Testis (tissue), 3 donors: ENCODE data around the gene MAGI2. TPM values are rescaled to one million over a fixed set of nuclear protein-coding genes. Genes with fewer than 3 reads are reported as not detected.

Experiments
- DNase-seq: peaks from one replicate; pipeline ENCODE4 v3.0.0-alpha.2; 2019
- H3K27ac ChIP-seq, 2 donors: fragments of 200-600 bp; sonication (generic); one replicate each; pipeline ENCODE4 v1.5.1; 2019
- H3K27me3 ChIP-seq: fragments of 200-600 bp; sonication (generic); one replicate; pipeline ENCODE4 v1.5.1; 2019
- H3K36me3 ChIP-seq: fragments of 200-600 bp; sonication (generic); one replicate; pipeline ENCODE4 v1.5.1; 2017; ENCODE audit warnings: low read depth; ENCODE audit errors: missing control alignments
- H3K4me1 ChIP-seq: fragments of 200-600 bp; sonication (generic); one replicate; pipeline ENCODE4 v1.5.1; 2019
- H3K4me3 ChIP-seq, 2 donors: fragments of 200-600 bp; sonication (generic); one replicate each; pipeline ENCODE4 v1.5.1; 2017 to 2019
- H3K9me3 ChIP-seq: fragments of 200-600 bp; sonication (generic); one replicate; pipeline ENCODE4 v1.5.1; 2017
- POLR2A ChIP-seq: fragments of 450-650 bp; IDR thresholded peaks from one replicate; pipeline ENCODE4 v1.6.1; 2017; ENCODE audit warnings: antibody characterized with exemption, mild to moderate bottlenecking, moderate library complexity
- WGBS, 2 donors: methylation state at CpG; one replicate each; pipeline ENCODE4 v1.1.5; 2018; 5-methylcytosine and 5-hydroxymethylcytosine counted together
- intact Hi-C: fragments of 100-400 bp; cut with DNase I; formaldehyde crosslinking; loops from one replicate; pipeline ENCODE4 v1.15.1; 2023; ENCODE audit warnings: low total_unique reads
- polyA plus RNA-seq: library from polyadenylated mRNA; stranded (reverse); fragments of 350-450 nt; fragmentation: Illumina TruSeq; extraction: RNeasy Lipid Tissue Mini Kit (QIAGEN cat#74804); gene quantifications from one replicate; pipeline ENCODE4 v1.2.3, GENCODE V29; 2014; ENCODE audit warnings: low read depth, low replicate concordance; ENCODE audit not compliant: insufficient read depth
- total RNA-seq, 2 donors: library from RNA; depleted of rRNA; stranded (reverse); fragments of >200 nt; gene quantifications; one replicate each; pipeline ENCODE4 v1.2.3, GENCODE V29; 2016
- TF ChIP-seq, protein P1 (sequence below), 3 experiments: fragments of 450-650 bp in 2 of 3; fragments of 200-600 bp in 1 of 3; sonication (generic) in 1 of 3; IDR thresholded peaks; one replicate each; pipeline ENCODE4 v1.5.1; 2016 to 2019; ENCODE audit warnings: antibody characterized with exemption in 3 of 3, mild to moderate bottlenecking in 2 of 3, moderate library complexity in 1 of 3

MAGI2 gene
- total and polyA plus RNA-seq, 3 donors from 2014 or later: 11.2 to 13.1 (median 12.4) TPM

GRCh38 chr7:79436378-79436777, 17.1 kb downstream of the MAGI2 start:
- no peak for DNase-seq
- H3K36me3 ChIP-seq: no peaks in the 10 kb centered on the region
- no peaks in the 10 kb centered on the region for H3K27me3 ChIP-seq
- intact Hi-C loops: no loop called here
- H3K27ac ChIP-seq: no peak overlapping the region
- H3K4me3 ChIP-seq: no peak overlapping the region
- no peaks in the 10 kb centered on the region for H3K9me3 ChIP-seq
- H3K4me1 ChIP-seq: no peaks in the 10 kb centered on the region
- TF ChIP-seq, protein P1, sequence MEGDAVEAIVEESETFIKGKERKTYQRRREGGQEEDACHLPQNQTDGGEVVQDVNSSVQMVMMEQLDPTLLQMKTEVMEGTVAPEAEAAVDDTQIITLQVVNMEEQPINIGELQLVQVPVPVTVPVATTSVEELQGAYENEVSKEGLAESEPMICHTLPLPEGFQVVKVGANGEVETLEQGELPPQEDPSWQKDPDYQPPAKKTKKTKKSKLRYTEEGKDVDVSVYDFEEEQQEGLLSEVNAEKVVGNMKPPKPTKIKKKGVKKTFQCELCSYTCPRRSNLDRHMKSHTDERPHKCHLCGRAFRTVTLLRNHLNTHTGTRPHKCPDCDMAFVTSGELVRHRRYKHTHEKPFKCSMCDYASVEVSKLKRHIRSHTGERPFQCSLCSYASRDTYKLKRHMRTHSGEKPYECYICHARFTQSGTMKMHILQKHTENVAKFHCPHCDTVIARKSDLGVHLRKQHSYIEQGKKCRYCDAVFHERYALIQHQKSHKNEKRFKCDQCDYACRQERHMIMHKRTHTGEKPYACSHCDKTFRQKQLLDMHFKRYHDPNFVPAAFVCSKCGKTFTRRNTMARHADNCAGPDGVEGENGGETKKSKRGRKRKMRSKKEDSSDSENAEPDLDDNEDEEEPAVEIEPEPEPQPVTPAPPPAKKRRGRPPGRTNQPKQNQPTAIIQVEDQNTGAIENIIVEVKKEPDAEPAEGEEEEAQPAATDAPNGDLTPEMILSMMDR (IDR thresholded peaks at IDR 0.05): no peak
- TF ChIP-seq POLR2A: no peak

DNA sequence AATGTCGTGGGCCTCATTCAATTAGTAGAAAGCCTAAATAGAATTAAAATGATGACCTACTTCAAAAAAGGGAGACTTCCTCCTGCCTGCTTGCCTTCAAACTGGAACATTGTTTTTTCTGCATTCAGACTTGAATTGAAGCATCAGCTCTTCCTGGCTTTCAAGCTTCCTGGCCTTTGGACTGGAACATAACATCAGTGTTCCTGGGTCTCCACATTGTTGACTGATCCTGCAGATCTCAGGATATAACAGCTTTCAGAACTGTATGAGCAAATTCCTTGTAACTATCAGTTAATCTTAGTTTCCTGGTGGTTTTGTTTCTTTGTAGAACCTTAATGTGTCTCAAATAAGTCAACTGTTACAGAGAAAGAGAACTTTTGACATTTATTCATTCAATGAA, 18.6 kb downstream of the MAGI2 start:
- Histone ChIP-seq H3K4me1 (no peaks in the 10 kb centered on the region), H3K9me3 (no peaks in the 10 kb centered on the region), H3K4me3 (no peak overlapping the region), H3K27me3 (no peaks in the 10 kb centered on the region), H3K36me3 (no peaks in the 10 kb centered on the region), H3K27ac (no peak overlapping the region)
- intact Hi-C loops: no loop called here
- TF ChIP-seq, protein P1 (IDR thresholded peaks at IDR 0.05): no peak
- TF ChIP-seq POLR2A: no peak
- no peak for DNase-seq
- 67 to 75% methylated on average over 1 of the region's 1 CpG for WGBS, 2 donors

DNA sequence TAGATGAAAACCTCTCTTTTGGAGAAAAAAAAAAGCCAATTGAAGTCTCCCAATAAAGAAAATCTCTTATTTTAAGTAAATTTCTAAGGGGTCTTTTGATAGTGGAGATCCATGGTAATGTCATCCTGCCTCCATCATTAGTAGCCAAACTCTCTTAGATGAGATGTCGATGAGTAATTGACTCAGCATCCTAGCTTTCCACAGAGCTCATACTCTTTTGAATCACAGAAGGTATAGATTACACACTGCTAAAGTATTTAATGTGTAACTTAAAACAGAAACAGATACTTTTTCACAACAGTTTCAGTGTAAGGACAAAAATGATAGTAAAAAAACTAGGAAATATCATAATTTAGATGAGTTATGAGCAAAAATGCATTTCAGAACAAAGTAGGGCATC, 19.4 kb downstream of the MAGI2 start:
- Histone ChIP-seq H3K4me3 (no peak overlapping the region), H3K4me1 (no peaks in the 10 kb centered on the region), H3K9me3 (no peaks in the 10 kb centered on the region), H3K27me3 (no peaks in the 10 kb centered on the region), H3K27ac (no peak overlapping the region), H3K36me3 (no peaks in the 10 kb centered on the region)
- no peak for DNase-seq
- no peak for TF ChIP-seq POLR2A
- TF ChIP-seq, protein P1 (IDR thresholded peaks at IDR 0.05): no peak
- WGBS, 2 donors: 92 to 96% methylated on average over 1 of the region's 1 CpG
- intact Hi-C loops: no loop called here

- no peaks in the 10 kb centered on the region for H3K27me3 ChIP-seq
- DNase-seq: no peak
- TF ChIP-seq, protein P1 (IDR thresholded peaks at IDR 0.05): no peak
- TF ChIP-seq POLR2A: no peak
- H3K9me3 ChIP-seq: no peaks in the 10 kb centered on the region
- intact Hi-C loops: no loop called here
- H3K27ac ChIP-seq: no peak overlapping the region
- no peaks in the 10 kb centered on the region for H3K36me3 ChIP-seq
- H3K4me3 ChIP-seq: no peak overlapping the region
- H3K4me1 ChIP-seq: no peaks in the 10 kb centered on the region
- 92% methylated on average over 2 of the region's 2 CpGs for WGBS, 2 donors
Observed at GRCh38 chr7:79430391-79430790, 23.1 kb downstream of the MAGI2 start.

- no peaks in the 10 kb centered on the region for H3K27me3 ChIP-seq
- no peak overlapping the region for H3K27ac ChIP-seq
- H3K4me1 ChIP-seq: no peaks in the 10 kb centered on the region
- no peak for DNase-seq
- no peak overlapping the region for H3K4me3 ChIP-seq
- no peaks in the 10 kb centered on the region for H3K9me3 ChIP-seq
- no peaks in the 10 kb centered on the region for H3K36me3 ChIP-seq
- no peak for TF ChIP-seq POLR2A
- TF ChIP-seq, protein P1 (IDR thresholded peaks at IDR 0.05): no peak
- WGBS, 2 donors: 83 to 84% methylated on average over 7 of the region's 7 CpGs
- intact Hi-C loops: no loop called here
Observed at GRCh38 chr7:79425665-79426064, 27.8 kb downstream of the MAGI2 start.
